Kidney epithelial cell (primary cell): Measurements from ENCODE around the gene WNT4. TPM values are rescaled to one million over a fixed set of nuclear protein-coding genes. Genes with fewer than 3 reads are reported as not detected.

ENCODE experiments used
- DNase-seq: peaks from one replicate; pipeline ENCODE4 v3.0.0-alpha.2; 2010; ENCODE audit warnings: low read depth
- H3K27me3 ChIP-seq: 2 replicates; pipeline ENCODE4 v1.6.0; 2011; ENCODE audit warnings: low read length; ENCODE audit not compliant: control insufficient read depth, insufficient read depth
- H3K36me3 ChIP-seq: 2 replicates; pipeline ENCODE4 v1.5.1; 2011; ENCODE audit warnings: low read length; ENCODE audit not compliant: control insufficient read depth, insufficient read depth
- H3K4me3 ChIP-seq: 2 replicates; pipeline ENCODE4 v1.5.1; 2011; ENCODE audit warnings: low read depth, mild to moderate bottlenecking, control low read depth, low read length
- CTCF ChIP-seq: IDR thresholded peaks from 2 replicates; pipeline ENCODE4 v1.5.1; 2011; ENCODE audit warnings: mild to moderate bottlenecking, moderate library complexity, low read length, control low read depth, inconsistent platforms; ENCODE audit not compliant: insufficient read depth, poor library complexity, severe bottlenecking
- total RNA-seq: library from RNA; depleted of rRNA; stranded (reverse); fragments of >200 nt; gene quantifications from 2 replicates; pipeline ENCODE4 v1.2.3, GENCODE V29; 2015

The WNT4 gene
- total RNA-seq, 1 donor from 2014 or later, result 0.58 TPM

- no peak for TF ChIP-seq CTCF
- Histone ChIP-seq H3K27me3 (no peaks in the 10 kb centered on the region), H3K4me3 (no peak overlapping the region), H3K36me3 (peaks cover 1% of the 10 kb centered on the region)
- no peak for DNase-seq
Observed at GRCh38 chr1:22111620-22112019, 31.3 kb downstream of the WNT4 start.

- no peak for DNase-seq
- no peak for TF ChIP-seq CTCF
- Histone ChIP-seq H3K4me3 (no peak overlapping the region), H3K36me3 (peaks cover 1% of the 10 kb centered on the region), H3K27me3 (no peaks in the 10 kb centered on the region)
Observed at GRCh38 chr1:22111115-22111514, 31.8 kb downstream of the WNT4 start.

GRCh38 chr1:22110016-22110415 is 32.9 kb downstream of the WNT4 start:
- peaks cover 1% of the 10 kb centered on the region for H3K36me3 ChIP-seq

GRCh38 chr1:22108339-22109105 is 34.4 kb downstream of the WNT4 start:
- Histone ChIP-seq H3K4me3 (no peak overlapping the region), H3K36me3 (no peaks in the 10 kb centered on the region), H3K27me3 (no peaks in the 10 kb centered on the region)
- TF ChIP-seq CTCF, result no peak
- no peak for DNase-seq

More at GRCh38 chr1:22110016-22110415, 32.9 kb downstream of the WNT4 start:
- TF ChIP-seq CTCF, result no peak
- Histone ChIP-seq H3K4me3 (no peak overlapping the region), H3K27me3 (no peaks in the 10 kb centered on the region)
- no peak for DNase-seq

GRCh38 chr1:22107126-22107525 is 35.8 kb downstream of the WNT4 start:
- no peak for TF ChIP-seq CTCF
- Histone ChIP-seq H3K36me3 (no peaks in the 10 kb centered on the region), H3K27me3 (no peaks in the 10 kb centered on the region), H3K4me3 (no peak overlapping the region)
- peak; percentile 37 for DNase-seq

- DNase-seq, result no peak
- no peaks in the 10 kb centered on the region for H3K27me3 ChIP-seq
- H3K36me3 ChIP-seq, result no peaks in the 10 kb centered on the region
- no peak overlapping the region for H3K4me3 ChIP-seq
- TF ChIP-seq CTCF, result peak; percentile 81
Observed at GRCh38 chr1:22105611-22106207, 37.2 kb downstream of the WNT4 start.
